ENCODE results near the gene GRM2. TPM values are rescaled to one million over a fixed set of nuclear protein-coding genes. Genes with fewer than 3 reads are reported as not detected.

Gene GRM2
- total RNA-seq, 3 donors from 2014 or later, result 0.84 to 1.2 (median 1.0) TPM

DNA sequence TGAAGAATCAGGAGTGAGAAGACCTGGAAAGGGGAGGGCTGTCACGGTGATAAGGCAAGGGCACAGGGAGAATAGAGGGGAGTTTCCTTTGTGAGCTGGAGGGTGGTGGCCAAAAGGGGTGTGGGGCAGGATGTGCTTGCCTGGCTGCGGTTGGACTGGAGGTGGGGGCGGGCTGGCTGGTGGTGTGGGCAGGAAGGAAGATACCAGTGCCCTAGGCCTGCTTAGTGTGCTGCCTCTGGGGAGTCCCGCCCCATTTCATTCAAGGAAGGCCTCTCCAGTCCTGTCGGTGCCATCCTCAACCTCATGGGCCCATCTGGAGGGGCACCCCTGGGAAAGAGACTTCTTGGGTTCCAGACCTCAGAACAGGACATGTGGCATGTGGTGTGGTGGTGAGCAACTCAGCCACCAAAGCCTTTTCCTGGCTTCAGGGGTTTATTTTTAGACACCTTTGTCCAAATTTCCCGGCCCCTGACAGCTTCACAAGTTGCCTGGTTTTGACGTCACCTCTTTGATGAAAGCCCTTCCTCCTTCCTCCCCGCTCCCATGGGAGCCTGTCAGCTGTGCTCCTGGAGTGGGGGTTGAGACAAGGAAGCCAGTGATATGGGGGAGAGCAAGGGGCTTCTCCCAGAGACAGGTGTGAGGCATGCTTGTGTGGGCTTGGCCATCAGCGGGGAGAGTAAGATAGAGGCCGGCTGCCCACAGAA lies 20.2 kb upstream of the GRM2 start:
- H3K9me3 Mint-ChIP-seq, result no peaks in the 10 kb centered on the region
- peak; percentile 69 for DNase-seq
- peaks cover 86% of the 10 kb centered on the region for H3K4me1 Mint-ChIP-seq (ENCODE audit: low read depth)
- H3K27me3 Mint-ChIP-seq (ENCODE audit: low read depth), result no peaks in the 10 kb centered on the region
- peak overlapping the region; percentile 68 for H3K4me3 Mint-ChIP-seq
- peak; percentile 83 to 86 for ATAC-seq
- peaks cover 33% of the 10 kb centered on the region for H3K36me3 Mint-ChIP-seq (ENCODE audit: insufficient read depth)

GRCh38 chr3:51687431-51688205 lies 19.2 kb upstream of the GRM2 start:
- H3K4me1 Mint-ChIP-seq (ENCODE audit: low read depth), result peaks cover 76% of the 10 kb centered on the region
- peaks cover 31% of the 10 kb centered on the region for H3K36me3 Mint-ChIP-seq (ENCODE audit: insufficient read depth)
- ATAC-seq (no peak), DNase-seq (no peak)
- H3K4me3 Mint-ChIP-seq, result peak overlapping the region; percentile 68
- H3K27me3 Mint-ChIP-seq (ENCODE audit: low read depth), result no peaks in the 10 kb centered on the region
- H3K9me3 Mint-ChIP-seq, result no peaks in the 10 kb centered on the region

GRCh38 chr3:51688206-51688600 lies 18.7 kb upstream of the GRM2 start:
- Mint-ChIP-seq H3K4me3 (no peak overlapping the region), H3K36me3 (ENCODE audit: insufficient read depth) (peaks cover 31% of the 10 kb centered on the region), H3K27me3 (ENCODE audit: low read depth) (no peaks in the 10 kb centered on the region), H3K9me3 (no peaks in the 10 kb centered on the region), H3K4me1 (ENCODE audit: low read depth) (peaks cover 74% of the 10 kb centered on the region)
- DNase-seq (no peak), ATAC-seq (no peak)

DNA sequence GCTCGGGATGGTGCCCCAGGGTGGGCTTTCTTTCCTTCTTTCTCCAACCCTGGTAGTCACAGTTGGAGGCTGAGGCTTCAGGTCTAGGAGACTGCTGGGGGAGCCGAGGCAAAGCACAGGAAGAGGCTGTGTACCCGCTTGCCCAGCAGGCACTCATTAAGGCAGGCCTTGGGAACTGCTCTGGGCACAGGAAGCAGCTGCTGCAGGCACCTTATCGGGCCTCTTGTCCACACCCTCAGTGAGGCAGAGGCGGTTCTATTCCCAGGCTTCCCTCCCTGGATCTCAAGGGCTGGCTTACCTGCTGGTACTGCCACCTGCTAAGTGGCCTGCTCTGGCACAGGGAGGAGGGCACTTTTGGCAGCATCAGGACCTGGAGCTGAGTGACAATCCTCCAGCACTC lies 15.8 kb upstream of the GRM2 start:
- ATAC-seq, result no peak
- DNase-seq, result no peak
- Mint-ChIP-seq H3K4me1 (ENCODE audit: low read depth) (peaks cover 51% of the 10 kb centered on the region), H3K9me3 (no peaks in the 10 kb centered on the region), H3K27me3 (ENCODE audit: low read depth) (no peaks in the 10 kb centered on the region), H3K36me3 (ENCODE audit: insufficient read depth) (peaks cover 18% of the 10 kb centered on the region), H3K4me3 (no peak overlapping the region)

DNA sequence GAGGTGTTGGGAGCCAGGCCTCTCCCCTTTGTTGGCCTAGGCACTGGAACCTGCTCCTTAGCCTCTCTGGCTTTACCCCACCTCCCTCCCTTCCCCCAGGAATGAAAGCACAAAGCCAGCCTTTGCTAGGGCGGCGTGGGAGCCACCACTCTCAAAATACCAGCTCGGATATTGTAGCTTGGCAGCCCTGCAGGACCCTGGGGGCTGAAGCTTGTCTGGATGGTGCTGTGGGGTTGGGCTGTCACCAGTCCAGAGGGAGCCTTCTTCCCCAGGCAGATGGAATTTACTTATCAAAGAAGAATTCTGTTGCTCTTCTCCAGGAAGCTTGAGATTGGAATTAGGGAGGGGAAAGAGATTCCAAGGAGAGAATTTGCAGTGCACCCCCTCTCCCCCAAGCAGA lies 14.9 kb upstream of the GRM2 start:
- no peak for ATAC-seq
- no peaks in the 10 kb centered on the region for H3K27me3 Mint-ChIP-seq (ENCODE audit: low read depth)
- H3K9me3 Mint-ChIP-seq, result no peaks in the 10 kb centered on the region
- DNase-seq, result no peak
- no peak overlapping the region for H3K4me3 Mint-ChIP-seq
- H3K4me1 Mint-ChIP-seq (ENCODE audit: low read depth), result peaks cover 42% of the 10 kb centered on the region
- H3K36me3 Mint-ChIP-seq (ENCODE audit: insufficient read depth), result peaks cover 15% of the 10 kb centered on the region

- Mint-ChIP-seq H3K36me3 (ENCODE audit: insufficient read depth) (peaks cover 13% of the 10 kb centered on the region), H3K9me3 (no peaks in the 10 kb centered on the region), H3K4me1 (ENCODE audit: low read depth) (peaks cover 32% of the 10 kb centered on the region), H3K4me3 (no peak overlapping the region), H3K27me3 (ENCODE audit: low read depth) (no peaks in the 10 kb centered on the region)
- no peak for ATAC-seq
- no peak for DNase-seq
Observed at GRCh38 chr3:51692980-51693395, 13.9 kb upstream of the GRM2 start.

GRCh38 chr3:51696954-51697353 lies 9.9 kb upstream of the GRM2 start:
- no peaks in the 10 kb centered on the region for H3K9me3 Mint-ChIP-seq
- no peaks in the 10 kb centered on the region for H3K27me3 Mint-ChIP-seq (ENCODE audit: low read depth)
- no peak overlapping the region for H3K4me3 Mint-ChIP-seq
- ATAC-seq, result no peak
- DNase-seq, result no peak
- peaks cover 18% of the 10 kb centered on the region for H3K36me3 Mint-ChIP-seq (ENCODE audit: insufficient read depth)
- peaks cover 24% of the 10 kb centered on the region for H3K4me1 Mint-ChIP-seq (ENCODE audit: low read depth)

DNA sequence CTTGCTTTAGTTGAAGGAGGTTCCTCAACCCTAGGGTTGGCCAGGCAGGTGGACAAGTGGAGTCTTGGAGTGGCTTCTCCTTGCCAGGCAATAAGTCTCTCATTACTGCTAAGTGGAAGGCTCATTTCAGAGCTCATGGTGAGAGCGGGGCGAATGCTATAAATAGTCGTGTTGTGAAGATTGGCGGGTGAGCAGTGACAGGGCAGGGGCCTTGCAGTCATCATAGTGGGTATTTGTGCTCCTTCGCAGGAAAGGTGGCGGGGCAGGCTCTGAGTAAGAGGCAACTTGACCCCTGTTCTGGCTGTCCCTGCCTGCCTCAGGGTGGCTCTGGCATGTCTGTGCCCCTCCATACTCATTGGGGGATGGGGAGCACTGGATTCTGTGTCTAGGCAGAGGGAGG lies 8.7 kb upstream of the GRM2 start:
- ATAC-seq (no peak), DNase-seq (no peak)
- H3K36me3 Mint-ChIP-seq (ENCODE audit: insufficient read depth), result peaks cover 18% of the 10 kb centered on the region
- H3K9me3 Mint-ChIP-seq, result no peaks in the 10 kb centered on the region
- no peaks in the 10 kb centered on the region for H3K27me3 Mint-ChIP-seq (ENCODE audit: low read depth)
- no peak overlapping the region for H3K4me3 Mint-ChIP-seq
- H3K4me1 Mint-ChIP-seq (ENCODE audit: low read depth), result peaks cover 20% of the 10 kb centered on the region

DNA sequence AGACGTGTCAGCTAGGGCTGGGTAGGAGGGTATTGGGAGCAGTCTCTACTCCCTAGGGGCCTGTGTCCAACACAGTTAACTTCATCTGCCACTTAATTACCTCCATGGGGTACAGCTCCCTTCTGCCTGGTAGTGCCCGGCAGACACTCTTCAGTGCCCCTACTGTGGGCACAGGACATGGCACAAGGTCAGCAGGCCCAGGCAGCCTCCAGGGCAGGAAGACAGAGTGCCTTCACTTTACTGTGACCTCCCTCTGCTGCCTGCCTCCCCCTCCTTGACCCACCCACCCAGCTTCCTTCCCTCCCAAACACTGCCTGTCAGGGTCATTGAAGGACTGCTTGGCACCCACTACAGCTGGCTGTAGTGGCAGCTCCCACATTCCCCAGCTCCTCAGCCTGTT lies 6.5 kb upstream of the GRM2 start:
- peaks cover 26% of the 10 kb centered on the region for H3K36me3 Mint-ChIP-seq (ENCODE audit: insufficient read depth)
- H3K9me3 Mint-ChIP-seq, result no peaks in the 10 kb centered on the region
- H3K4me3 Mint-ChIP-seq, result no peak overlapping the region
- peaks cover 16% of the 10 kb centered on the region for H3K4me1 Mint-ChIP-seq (ENCODE audit: low read depth)
- no peaks in the 10 kb centered on the region for H3K27me3 Mint-ChIP-seq (ENCODE audit: low read depth)
- ATAC-seq (no peak), DNase-seq (no peak)

DNA sequence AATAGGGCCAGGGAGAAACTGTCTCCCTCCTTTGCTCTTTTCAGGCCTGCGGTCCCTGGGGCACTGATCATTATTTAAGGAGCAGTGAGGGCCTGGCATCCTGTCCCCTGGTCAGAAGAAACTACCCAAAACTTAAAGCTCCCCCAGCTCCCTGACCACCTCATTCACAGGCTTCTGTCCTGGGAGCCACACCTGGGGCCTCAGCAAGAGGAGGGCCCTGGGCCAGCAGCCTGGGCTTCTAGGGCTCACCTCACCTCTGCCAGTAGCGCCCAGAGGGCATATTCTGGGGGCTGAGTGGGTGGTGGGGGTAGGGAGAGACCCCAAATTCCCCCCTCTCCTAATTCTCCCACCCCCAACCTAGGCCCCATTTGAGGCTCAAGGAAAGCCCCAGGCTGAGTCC lies 4.7 kb upstream of the GRM2 start:
- Mint-ChIP-seq H3K9me3 (no peaks in the 10 kb centered on the region), H3K36me3 (ENCODE audit: insufficient read depth) (peaks cover 26% of the 10 kb centered on the region), H3K27me3 (ENCODE audit: low read depth) (no peaks in the 10 kb centered on the region), H3K4me3 (no peak overlapping the region), H3K4me1 (ENCODE audit: low read depth) (peaks cover 16% of the 10 kb centered on the region)
- DNase-seq, result no peak
- ATAC-seq, result no peak

DNA sequence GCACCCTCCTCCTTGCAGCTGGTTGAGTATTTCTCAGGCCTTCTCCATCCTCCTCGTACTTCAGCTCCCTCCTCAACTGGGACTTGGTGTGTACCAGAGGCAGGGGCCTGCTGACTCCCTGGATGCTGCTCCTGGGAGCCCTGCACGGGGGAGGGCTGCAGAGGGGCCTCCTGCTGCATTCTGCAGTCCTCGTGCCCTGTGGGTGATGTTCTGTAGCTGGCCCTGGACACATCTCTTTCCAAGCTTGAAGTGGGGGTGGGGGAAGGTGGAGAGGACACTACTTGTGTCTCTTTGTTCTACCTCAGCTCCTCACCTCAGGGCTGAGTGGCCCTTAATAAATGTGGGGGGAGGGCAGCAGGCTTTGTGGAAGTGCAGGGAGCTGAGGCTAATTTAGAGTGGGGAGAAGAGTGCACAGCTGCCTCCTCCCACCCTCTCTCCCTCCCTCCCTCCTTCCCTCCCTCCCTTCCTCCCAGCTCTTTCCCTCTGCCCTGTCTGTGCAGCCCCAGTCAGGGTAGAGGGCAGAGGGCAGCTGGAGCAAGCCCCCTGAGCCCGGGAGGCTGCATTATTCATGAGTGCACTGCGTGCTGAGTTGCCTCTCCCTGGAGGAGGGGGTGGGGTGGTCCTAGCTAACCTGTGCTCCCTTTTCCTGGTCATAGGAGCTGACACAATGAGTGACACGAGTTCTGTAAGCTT lies 3.7 kb upstream of the GRM2 start:
- H3K9me3 Mint-ChIP-seq, result no peaks in the 10 kb centered on the region
- H3K4me1 Mint-ChIP-seq (ENCODE audit: low read depth), result peaks cover 18% of the 10 kb centered on the region
- no peak for DNase-seq
- H3K36me3 Mint-ChIP-seq (ENCODE audit: insufficient read depth), result peaks cover 24% of the 10 kb centered on the region
- no peak overlapping the region for H3K4me3 Mint-ChIP-seq
- no peak for ATAC-seq
- no peaks in the 10 kb centered on the region for H3K27me3 Mint-ChIP-seq (ENCODE audit: low read depth)

DNA sequence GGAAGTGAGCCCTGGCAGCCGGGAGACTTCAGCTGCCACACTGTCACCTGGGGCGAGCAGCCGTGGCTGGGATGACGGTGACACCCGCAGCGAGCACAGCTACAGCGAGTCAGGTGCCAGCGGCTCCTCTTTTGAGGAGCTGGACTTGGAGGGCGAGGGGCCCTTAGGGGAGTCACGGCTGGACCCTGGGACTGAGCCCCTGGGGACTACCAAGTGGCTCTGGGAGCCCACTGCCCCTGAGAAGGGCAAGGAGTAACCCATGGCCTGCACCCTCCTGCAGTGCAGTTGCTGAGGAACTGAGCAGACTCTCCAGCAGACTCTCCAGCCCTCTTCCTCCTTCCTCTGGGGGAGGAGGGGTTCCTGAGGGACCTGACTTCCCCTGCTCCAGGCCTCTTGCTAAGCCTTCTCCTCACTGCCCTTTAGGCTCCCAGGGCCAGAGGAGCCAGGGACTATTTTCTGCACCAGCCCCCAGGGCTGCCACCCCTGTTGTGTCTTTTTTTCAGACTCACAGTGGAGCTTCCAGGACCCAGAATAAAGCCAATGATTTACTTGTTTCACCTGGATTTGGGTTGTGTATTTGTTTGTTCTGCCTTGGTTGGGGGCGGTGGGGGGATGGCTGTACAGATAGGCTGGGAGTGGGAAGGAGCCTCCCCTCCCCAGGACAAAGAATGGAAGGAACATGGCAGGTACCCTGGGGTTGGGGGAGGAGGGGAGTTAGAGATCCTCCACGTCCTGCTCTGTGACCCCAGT lies 2.9 kb upstream of the GRM2 start:
- DNase-seq (no peak), ATAC-seq (no peak)
- Mint-ChIP-seq H3K36me3 (ENCODE audit: insufficient read depth) (peaks cover 24% of the 10 kb centered on the region), H3K27me3 (ENCODE audit: low read depth) (no peaks in the 10 kb centered on the region), H3K9me3 (no peaks in the 10 kb centered on the region), H3K4me3 (no peak overlapping the region), H3K4me1 (ENCODE audit: low read depth) (peaks cover 14% of the 10 kb centered on the region)

DNA sequence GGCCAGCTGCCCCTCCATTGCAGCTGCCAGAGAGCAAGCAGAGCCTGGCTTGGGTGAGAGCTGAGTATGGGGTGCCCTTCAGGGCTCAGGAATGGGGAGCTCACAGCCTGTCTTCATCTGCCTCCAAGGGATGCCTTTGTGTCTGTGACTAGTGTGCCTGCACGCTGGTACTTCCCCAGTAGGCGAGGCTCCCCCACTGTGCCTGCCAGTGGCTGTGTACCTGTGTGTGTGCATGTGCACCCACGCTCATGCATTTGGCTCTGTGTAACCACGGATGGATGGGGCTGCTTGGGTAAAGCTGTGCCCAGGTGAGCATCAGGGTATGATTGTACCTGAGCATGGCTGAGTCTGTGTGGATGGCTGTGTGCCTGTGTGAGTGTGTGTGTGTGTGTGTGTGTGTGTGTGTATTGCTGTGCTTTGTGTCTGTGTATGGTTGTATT lies 2.3 kb upstream of the GRM2 start:
- Mint-ChIP-seq H3K36me3 (ENCODE audit: insufficient read depth) (peaks cover 19% of the 10 kb centered on the region), H3K4me3 (no peak overlapping the region), H3K4me1 (ENCODE audit: low read depth) (peaks cover 8% of the 10 kb centered on the region), H3K9me3 (no peaks in the 10 kb centered on the region), H3K27me3 (ENCODE audit: low read depth) (no peaks in the 10 kb centered on the region)
- ATAC-seq (no peak), DNase-seq (no peak)
